Esophagus squamous epithelium (tissue), 5 donors: ENCODE results near the gene PLCB3. TPM values are rescaled to one million over a fixed set of nuclear protein-coding genes. Genes with fewer than 3 reads are reported as not detected.

Experiments
- DNase-seq: peaks from one replicate; lab custom pipeline; 2025; lab: John Stamatoyannopoulos, UW
- H3K27ac ChIP-seq, 4 donors: fragments of 200-600 bp; sonication (generic); one replicate each; pipeline ENCODE4 v1.5.1; 2016 to 2019; ENCODE audit warnings: mild to moderate bottlenecking in 1 of 4
- H3K27me3 ChIP-seq, 4 donors: fragments of 200-600 bp; sonication (generic); 1 replicate in 3 of 4; 2 replicates in 1 of 4; pipeline versions ENCODE4 v1.5.1 to v1.6.0; 2017 to 2021; ENCODE audit warnings: antibody characterized with exemption in 1 of 4
- H3K36me3 ChIP-seq, 3 donors: fragments of 200-600 bp; sonication (generic); one replicate each; pipeline ENCODE4 v1.5.1; 2016 to 2019
- H3K4me1 ChIP-seq, 3 donors: fragments of 200-600 bp; sonication (generic); one replicate each; pipeline ENCODE4 v1.5.1; 2017 to 2019
- H3K4me3 ChIP-seq, 4 donors: fragments of 200-600 bp; sonication (generic); 1 replicate in 3 of 4; 2 replicates in 1 of 4; pipeline ENCODE4 v1.5.1; 2016 to 2019; ENCODE audit warnings: mild to moderate bottlenecking in 2 of 4, moderate library complexity in 1 of 4
- H3K9me3 ChIP-seq, 3 donors: fragments of 200-600 bp; sonication (generic); one replicate each; pipeline ENCODE4 v1.5.1; 2016 to 2019
- CTCF ChIP-seq, 6 experiments: fragments of 450-650 bp in 4 of 6; fragments of 200-600 bp in 2 of 6; sonication (generic) in 2 of 6; IDR thresholded peaks; one replicate each; pipeline ENCODE4 v1.5.1; 2016 to 2019; ENCODE audit warnings: antibody characterized with exemption in 6 of 6, mild to moderate bottlenecking in 4 of 6, moderate library complexity in 4 of 6
- POLR2A ChIP-seq, 4 donors: fragments of 450-650 bp; IDR thresholded peaks; one replicate each; pipeline ENCODE4 v1.6.1; 2017; ENCODE audit warnings: antibody characterized with exemption in 4 of 4, mild to moderate bottlenecking in 4 of 4, moderate library complexity in 3 of 4
- WGBS, 2 donors: methylation state at CpG; one replicate each; pipeline ENCODE4 v1.1.5; 2018; 5-methylcytosine and 5-hydroxymethylcytosine counted together
- intact Hi-C: fragments of 100-400 bp; cut with DNase I; formaldehyde crosslinking; loops from one replicate; pipeline ENCODE4 v1.15.0; 2022
- total RNA-seq, 4 donors: library from RNA; depleted of rRNA; stranded (reverse); fragments of >200 nt; gene quantifications; one replicate each; pipeline ENCODE4 v1.1.0, GENCODE V29; 2016
- donor health status: DM: yes; HTN: yes; CAD: no.

Gene PLCB3
- total RNA-seq, 4 donors from 2014 or later, result 29.8 to 54.5 (median 42.4) TPM

- no peak for DNase-seq
- H3K36me3 ChIP-seq, result peaks cover 9 to 29% (median 13%) of the 10 kb centered on the region in 3 donors
- intact Hi-C loops, result no loop called here
Measured at GRCh38 chr11:64251753-64252002, 348 bp downstream of the PLCB3 start.

GRCh38 chr11:64252003-64252872 lies 908 bp downstream of the PLCB3 start:
- DNase-seq, result no peak
- Histone ChIP-seq H3K27ac (peak overlapping the region; percentile 81 to 91 (median 89)), H3K4me3 (peak overlapping the region; percentile 73 to 94 (median 76)), H3K9me3 (no peaks in the 10 kb centered on the region), H3K36me3 (peaks cover 11 to 35% (median 13%) of the 10 kb centered on the region in 3 donors), H3K27me3 (no peaks in the 10 kb centered on the region), H3K4me1 (peaks cover 29 to 69% (median 40%) of the 10 kb centered on the region in 3 donors)
- TF ChIP-seq POLR2A (IDR thresholded peaks at IDR 0.05) (peak in 1 of 4 donors; percentile 50), CTCF (IDR thresholded peaks at IDR 0.05) (peak in 5 of 6 experiments; percentile 10 to 42 (median 17))
- intact Hi-C loops, result no loop called here
- WGBS, 2 donors, result 4 to 6% methylated on average over 9 to 11 of the region's 23 CpGs

More at GRCh38 chr11:64251753-64252002, 348 bp downstream of the PLCB3 start:
- WGBS, 2 donors, result 0% methylated on average over 5 to 6 of the region's 18 CpGs
- H3K4me3 ChIP-seq, result peak overlapping the region; percentile 73 to 94 (median 76)
- H3K27me3 ChIP-seq, result no peaks in the 10 kb centered on the region
- peak overlapping the region; percentile 81 to 91 (median 89) for H3K27ac ChIP-seq
- TF ChIP-seq POLR2A (IDR thresholded peaks at IDR 0.05) (no peak), CTCF (IDR thresholded peaks at IDR 0.05) (no peak)
- H3K9me3 ChIP-seq, result no peaks in the 10 kb centered on the region
- H3K4me1 ChIP-seq, result peaks cover 29 to 71% (median 44%) of the 10 kb centered on the region in 3 donors

DNA sequence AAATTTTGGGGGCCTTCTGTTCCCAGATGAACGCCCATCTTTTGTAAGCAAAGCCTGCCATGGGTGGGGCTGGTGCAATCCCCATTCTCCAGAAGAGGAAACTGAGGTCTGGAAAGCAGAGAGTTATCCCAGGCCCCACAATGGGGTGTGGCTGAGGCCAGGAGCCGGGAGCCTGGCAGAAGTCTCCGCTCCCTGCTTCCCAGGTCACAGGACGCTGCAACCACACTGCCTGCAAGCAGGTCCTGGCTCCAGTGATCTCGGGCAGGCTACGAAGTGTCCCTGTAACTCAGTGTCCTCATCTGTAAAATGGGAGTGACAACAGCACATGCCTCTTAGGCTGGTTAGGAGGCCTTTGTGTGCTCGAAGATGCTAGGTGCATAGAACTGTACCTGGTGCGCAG lies 1.7 kb downstream of the PLCB3 start:
- no peak for DNase-seq
- no peaks in the 10 kb centered on the region for H3K27me3 ChIP-seq
- H3K36me3 ChIP-seq, result peaks cover 13 to 43% (median 14%) of the 10 kb centered on the region in 3 donors
- 65% methylated on average over 8 of the region's 8 CpGs; no CpG with 5 or more reads in 1 of the 2 donors for WGBS, 2 donors
- H3K9me3 ChIP-seq, result no peaks in the 10 kb centered on the region
- peak overlapping the region in 3 of 4 donors; percentile 19 to 91 (median 91) for H3K27ac ChIP-seq
- H3K4me3 ChIP-seq, result peak overlapping the region in 3 of 4 donors; percentile 75 to 94 (median 76)
- no peak for TF ChIP-seq CTCF (IDR thresholded peaks at IDR 0.05)
- TF ChIP-seq POLR2A (IDR thresholded peaks at IDR 0.05), result no peak
- intact Hi-C loops, result no loop called here
- peaks cover 22 to 61% (median 34%) of the 10 kb centered on the region in 3 donors for H3K4me1 ChIP-seq

DNA sequence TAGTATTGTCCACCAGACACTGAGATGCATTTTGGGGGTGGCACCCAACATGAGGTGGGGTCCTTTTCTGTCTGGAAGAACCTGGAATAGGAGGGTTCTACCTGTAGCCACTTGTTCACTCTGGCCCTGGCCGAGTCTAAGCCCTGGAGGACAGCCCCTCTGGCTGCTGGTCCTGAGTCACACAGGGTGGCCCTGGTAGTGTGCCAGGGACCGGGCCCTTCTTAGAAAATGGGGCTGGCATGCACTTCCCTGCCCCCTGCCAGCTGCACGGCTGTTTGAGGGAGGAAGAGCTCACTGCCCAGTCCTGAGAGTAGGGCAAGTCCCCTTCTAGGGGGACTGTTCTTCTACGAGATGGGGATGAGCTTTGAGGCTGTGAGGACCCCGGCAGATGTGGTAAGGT lies 2.2 kb downstream of the PLCB3 start:
- Histone ChIP-seq H3K36me3 (peaks cover 13 to 47% (median 15%) of the 10 kb centered on the region in 3 donors), H3K4me3 (peak overlapping the region in 1 of 4 donors; percentile 75), H3K4me1 (peaks cover 21 to 58% (median 33%) of the 10 kb centered on the region in 3 donors), H3K27me3 (no peaks in the 10 kb centered on the region), H3K9me3 (no peaks in the 10 kb centered on the region), H3K27ac (peak overlapping the region in 2 of 4 donors; percentile 2 to 5)
- 42% methylated on average over 3 of the region's 5 CpGs; no CpG with 5 or more reads in 1 of the 2 donors for WGBS, 2 donors
- DNase-seq, result no peak
- intact Hi-C loops, result no loop called here
- TF ChIP-seq POLR2A (IDR thresholded peaks at IDR 0.05), result no peak
- no peak for TF ChIP-seq CTCF (IDR thresholded peaks at IDR 0.05)

- TF ChIP-seq POLR2A (IDR thresholded peaks at IDR 0.05) (no peak), CTCF (IDR thresholded peaks at IDR 0.05) (no peak)
- Histone ChIP-seq H3K9me3 (no peaks in the 10 kb centered on the region), H3K4me1 (peaks cover 21 to 58% (median 33%) of the 10 kb centered on the region in 3 donors), H3K27ac (no peak overlapping the region), H3K27me3 (no peaks in the 10 kb centered on the region), H3K4me3 (no peak overlapping the region), H3K36me3 (peaks cover 21 to 55% (median 24%) of the 10 kb centered on the region in 3 donors)
- WGBS, 2 donors, result no CpG with 5 or more reads among the region's 7 CpGs
- no peak for DNase-seq
- intact Hi-C loops, result no loop called here
Measured at GRCh38 chr11:64254326-64254725, 3.0 kb downstream of the PLCB3 start.
